GM12875 (cell line): ENCODE results near the gene MON2.
"Not testable (repeated sequence)": the region's sequence is repeated elsewhere in the genome, so short reads cannot be mapped to it uniquely, and the experiment has no call there.

Experiments used
- H3K4me3 ChIP-seq: one replicate; pipeline ENCODE4 v1.5.1; 2011; ENCODE audit warnings: low read depth, low read length, control low read depth
- TF ChIP-seq, protein P1 (sequence below): IDR thresholded peaks from 2 replicates; pipeline ENCODE4 v1.5.1; 2011; ENCODE audit warnings: low read depth, mild to moderate bottlenecking, control low read depth, inconsistent platforms, low read length, moderate library complexity, borderline replicate concordance; ENCODE audit not compliant: insufficient read depth

Gene MON2

DNA sequence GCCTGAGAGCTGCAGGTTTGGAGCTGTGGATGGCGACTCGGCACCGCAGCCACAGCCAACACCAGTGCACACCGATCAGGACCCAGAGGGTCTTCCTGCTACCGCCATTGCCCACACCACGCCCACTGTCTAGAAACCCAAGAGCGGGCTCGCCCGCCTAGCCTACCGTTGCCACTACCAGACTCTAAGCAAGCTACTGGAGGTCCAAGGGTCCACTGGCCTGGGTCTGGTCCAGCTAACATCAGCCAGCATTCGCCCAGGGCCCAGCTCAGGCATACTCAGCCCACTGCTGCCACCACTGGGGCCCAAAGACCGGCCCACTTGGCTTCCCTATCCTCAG lies 30.5 kb upstream of the MON2 start:
- H3K4me3 ChIP-seq = no peak overlapping the region

DNA sequence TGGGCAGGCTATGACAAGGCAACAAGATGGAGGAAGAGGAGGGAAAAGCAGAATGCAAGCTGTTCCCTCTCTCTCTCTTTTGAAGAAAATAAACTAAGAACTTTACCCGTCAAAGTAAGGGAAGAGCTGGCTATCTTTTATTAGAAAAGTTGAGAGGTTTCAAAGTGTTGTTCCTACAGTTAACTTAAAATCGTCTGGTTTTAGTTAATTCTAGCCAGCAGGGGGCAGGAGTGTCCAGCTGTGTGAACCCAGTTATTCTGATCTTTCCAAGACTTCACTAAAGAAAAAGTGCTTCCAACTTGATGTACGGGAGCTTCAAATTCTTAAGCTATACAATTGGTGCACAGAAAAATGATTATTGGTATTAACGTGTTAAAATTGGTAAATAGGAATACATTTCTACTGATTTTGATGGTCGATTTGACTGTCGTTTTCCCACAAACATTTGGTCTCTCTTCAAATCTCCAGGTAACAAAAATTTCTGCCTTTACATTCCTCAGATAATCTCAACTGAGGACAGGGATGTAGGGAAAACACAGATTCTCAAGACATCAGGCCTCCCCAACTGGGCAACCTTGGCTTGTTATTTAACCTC lies 28.4 kb upstream of the MON2 start:
- TF ChIP-seq, protein P1, sequence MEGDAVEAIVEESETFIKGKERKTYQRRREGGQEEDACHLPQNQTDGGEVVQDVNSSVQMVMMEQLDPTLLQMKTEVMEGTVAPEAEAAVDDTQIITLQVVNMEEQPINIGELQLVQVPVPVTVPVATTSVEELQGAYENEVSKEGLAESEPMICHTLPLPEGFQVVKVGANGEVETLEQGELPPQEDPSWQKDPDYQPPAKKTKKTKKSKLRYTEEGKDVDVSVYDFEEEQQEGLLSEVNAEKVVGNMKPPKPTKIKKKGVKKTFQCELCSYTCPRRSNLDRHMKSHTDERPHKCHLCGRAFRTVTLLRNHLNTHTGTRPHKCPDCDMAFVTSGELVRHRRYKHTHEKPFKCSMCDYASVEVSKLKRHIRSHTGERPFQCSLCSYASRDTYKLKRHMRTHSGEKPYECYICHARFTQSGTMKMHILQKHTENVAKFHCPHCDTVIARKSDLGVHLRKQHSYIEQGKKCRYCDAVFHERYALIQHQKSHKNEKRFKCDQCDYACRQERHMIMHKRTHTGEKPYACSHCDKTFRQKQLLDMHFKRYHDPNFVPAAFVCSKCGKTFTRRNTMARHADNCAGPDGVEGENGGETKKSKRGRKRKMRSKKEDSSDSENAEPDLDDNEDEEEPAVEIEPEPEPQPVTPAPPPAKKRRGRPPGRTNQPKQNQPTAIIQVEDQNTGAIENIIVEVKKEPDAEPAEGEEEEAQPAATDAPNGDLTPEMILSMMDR = peak; percentile 48; the same call in 1 of the 2 replicates
- no peak overlapping the region for H3K4me3 ChIP-seq

More for the DNA sequence above, 30.5 kb upstream of the MON2 start:
- TF ChIP-seq, protein P1 = no peak

DNA sequence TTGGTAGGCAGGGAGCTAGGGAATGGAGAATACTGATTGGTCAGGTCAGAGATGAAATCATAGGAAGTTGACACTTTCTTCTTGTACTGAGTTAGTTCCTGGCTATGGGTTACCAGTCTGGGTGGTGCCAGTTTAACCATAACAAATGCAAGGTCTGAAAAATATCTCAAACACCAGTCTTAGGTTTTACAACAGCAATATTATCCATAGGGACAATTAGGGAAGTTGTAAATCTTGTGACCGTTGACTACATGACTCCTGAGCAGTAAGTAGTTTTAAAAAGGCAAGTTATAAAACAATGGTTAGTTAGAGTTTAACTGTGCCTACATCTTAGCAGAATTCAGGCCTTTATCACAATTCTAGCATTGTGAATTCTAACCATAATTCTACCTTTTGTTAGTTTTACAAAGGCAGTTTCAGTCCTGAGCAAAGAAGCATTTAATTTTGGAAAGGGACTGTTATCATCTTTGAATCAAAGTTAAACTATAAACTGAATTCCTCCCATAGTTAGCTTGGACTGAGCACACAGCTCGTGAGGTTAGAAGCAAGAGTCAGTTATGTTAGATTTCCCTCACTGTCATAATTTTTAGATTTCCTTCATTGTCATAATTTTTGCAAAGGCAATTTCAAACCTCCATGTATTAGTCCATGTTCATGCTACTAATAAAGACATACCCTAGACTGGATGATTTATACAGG lies 19.7 kb upstream of the MON2 start:
- H3K4me3 ChIP-seq = no peak overlapping the region
- TF ChIP-seq, protein P1 = no peak

DNA sequence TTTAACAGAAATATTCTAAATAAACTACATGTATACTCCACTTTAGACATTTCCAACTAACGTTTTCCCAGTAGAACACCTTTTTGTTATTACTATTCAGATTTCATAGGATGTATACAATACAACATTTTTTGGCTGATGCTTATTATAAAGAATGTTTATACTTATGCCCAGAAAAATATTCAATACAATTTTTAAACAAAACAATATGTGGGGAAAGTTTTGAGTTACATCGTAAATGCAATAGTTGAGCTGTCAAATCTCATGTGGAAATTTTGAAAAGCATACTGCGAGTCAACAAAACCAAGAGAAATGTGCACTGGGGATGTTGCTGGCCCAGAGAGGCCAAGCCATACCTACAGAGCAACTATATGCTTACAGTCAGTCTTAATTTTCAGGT lies 18.2 kb upstream of the MON2 start:
- TF ChIP-seq, protein P1 = no peak
- H3K4me3 ChIP-seq = no peak overlapping the region

DNA sequence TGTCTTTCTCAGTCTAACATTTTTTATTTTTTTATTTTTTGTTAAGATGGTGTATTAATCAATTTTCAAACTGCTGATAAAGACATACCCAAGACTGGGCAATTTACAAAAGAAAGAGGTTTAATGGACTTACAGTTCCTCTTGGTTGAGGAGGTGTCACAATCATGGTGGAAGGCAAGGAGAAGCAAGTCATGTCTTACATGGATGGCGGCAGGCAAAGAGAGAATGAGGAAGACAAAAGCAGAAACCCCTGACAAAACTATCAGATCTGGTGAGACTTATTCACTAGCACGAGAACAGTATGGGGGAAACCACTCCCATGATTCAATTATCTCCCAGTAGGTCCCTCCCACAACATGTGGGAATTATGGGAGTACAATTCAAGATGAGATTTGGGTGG lies 11.2 kb upstream of the MON2 start:
- H3K4me3 ChIP-seq = not testable (repeated sequence)

DNA sequence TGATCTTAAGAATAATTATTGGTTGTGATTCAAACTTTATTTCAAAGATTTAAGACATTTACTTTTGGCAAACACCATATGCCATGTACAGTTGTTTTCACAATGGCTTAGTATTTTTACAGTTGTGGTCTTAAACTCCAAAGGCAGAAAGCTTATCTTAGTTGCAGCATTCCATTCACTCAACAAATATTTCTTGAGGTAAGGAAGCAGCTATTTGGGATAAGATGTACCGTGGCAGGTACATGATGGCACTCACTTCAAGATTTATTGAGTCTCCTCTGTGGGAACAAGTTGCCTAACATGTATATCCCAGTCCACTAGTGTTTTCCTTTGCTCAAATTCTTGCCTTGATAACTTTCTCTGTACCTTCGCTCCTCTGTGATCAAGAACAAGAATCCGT lies 8.0 kb upstream of the MON2 start:
- no peak overlapping the region for H3K4me3 ChIP-seq
- TF ChIP-seq, protein P1 = no peak

DNA sequence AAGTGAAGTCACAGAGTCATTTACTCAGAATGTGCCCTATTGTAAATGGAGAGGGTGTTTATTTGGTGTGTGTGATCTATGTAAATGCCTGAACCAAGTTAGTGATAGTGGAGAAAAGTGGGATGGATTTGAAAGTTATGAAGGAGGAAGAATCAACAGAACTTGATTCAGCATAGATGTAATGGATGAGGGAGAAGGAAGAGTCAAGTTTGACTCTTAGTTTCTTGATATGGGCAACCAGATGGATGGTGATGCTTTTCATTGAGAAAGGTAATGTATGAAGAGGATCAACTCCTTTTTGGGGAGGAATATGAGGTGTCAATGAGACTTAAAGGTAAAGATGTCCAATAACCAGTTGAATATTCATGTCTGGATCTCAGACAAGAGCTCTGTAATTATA lies 6.7 kb upstream of the MON2 start:
- TF ChIP-seq, protein P1 = no peak
- no peak overlapping the region for H3K4me3 ChIP-seq

DNA sequence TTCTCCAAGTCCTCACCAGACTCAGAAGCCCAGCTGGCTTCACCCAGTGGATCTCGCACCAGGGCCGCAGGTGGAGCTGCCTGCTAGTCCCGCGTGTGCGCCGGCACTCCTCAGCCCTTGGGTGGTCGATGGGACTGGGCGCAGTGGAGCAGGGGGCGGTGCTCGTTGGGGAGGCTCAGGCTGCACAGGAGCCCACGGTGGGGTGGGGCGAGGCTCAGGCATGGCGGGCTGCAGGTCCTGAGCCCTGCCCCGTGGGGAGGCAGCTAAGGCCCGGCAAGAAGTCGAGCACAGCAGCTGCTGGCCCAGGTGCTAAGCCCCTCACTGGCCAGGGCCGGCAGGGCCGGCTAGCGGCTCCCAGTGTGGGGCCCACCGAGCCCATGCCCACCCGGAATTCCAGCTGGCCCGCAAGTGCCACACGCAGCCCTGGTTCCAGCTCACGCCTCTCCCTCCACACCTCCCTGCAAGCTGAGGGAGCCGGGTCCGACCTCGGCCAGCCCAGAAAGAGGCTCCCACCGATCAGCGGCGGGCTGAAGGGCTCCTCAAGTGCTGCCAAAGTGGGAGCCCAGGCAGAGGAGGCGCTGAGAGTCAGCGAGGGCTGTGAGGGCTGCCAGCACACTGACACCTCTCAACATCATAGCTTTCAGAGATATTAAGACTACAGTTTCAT lies 5.3 kb upstream of the MON2 start:
- not testable (repeated sequence) for H3K4me3 ChIP-seq

DNA sequence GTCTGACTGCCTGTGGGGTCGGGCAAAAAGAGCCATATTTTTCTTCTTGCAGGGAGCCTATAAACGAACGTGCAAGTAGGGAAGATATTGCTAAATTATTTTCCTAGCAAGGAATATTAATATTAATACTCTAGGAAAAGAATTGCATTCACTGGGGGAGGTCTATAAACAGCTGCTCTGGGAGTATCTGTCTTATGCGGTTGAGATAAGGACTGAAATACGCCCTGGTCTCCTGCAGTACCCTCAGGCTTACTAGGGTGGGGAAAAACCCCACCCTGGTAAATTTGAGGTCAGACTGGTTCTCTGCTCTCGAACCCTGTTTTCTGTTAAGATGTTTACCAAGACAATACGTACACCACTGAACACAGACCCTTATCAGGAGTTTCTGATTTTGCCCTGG lies 3.4 kb upstream of the MON2 start:
- H3K4me3 ChIP-seq = not testable (repeated sequence)
